Endothelial cell (in vitro differentiated cells): Measurements from ENCODE around the gene SPATA17. TPM values are rescaled to one million over a fixed set of nuclear protein-coding genes. Genes with fewer than 3 reads are reported as not detected.

Source experiments
- DNase-seq: peaks from one replicate; pipeline ENCODE4 v3.0.0; 2021; ENCODE audit warnings: low spot score
- H3K27ac Mint-ChIP-seq: one replicate; pipeline ENCODE4 v1.8.0; 2021; ENCODE audit warnings: mixed read lengths, inconsistent platforms; ENCODE audit not compliant: unreplicated experiment
- H3K27me3 Mint-ChIP-seq: one replicate; pipeline ENCODE4 v1.8.0; 2021; ENCODE audit warnings: mild to moderate bottlenecking, moderate library complexity, mixed read lengths, inconsistent platforms; ENCODE audit not compliant: unreplicated experiment
- H3K36me3 Mint-ChIP-seq: one replicate; pipeline ENCODE4 v1.8.0; 2021; ENCODE audit warnings: mild to moderate bottlenecking, low read depth, mixed read lengths, inconsistent platforms; ENCODE audit not compliant: unreplicated experiment
- H3K4me1 Mint-ChIP-seq: one replicate; pipeline ENCODE4 v1.8.0; 2021; ENCODE audit warnings: mild to moderate bottlenecking, mixed read lengths, inconsistent platforms; ENCODE audit not compliant: unreplicated experiment
- H3K4me3 Mint-ChIP-seq: one replicate; pipeline ENCODE4 v1.8.0; 2021; ENCODE audit warnings: mild to moderate bottlenecking, mixed read lengths, inconsistent platforms; ENCODE audit not compliant: unreplicated experiment
- H3K9me3 Mint-ChIP-seq: one replicate; pipeline ENCODE4 v1.8.0; 2021; ENCODE audit warnings: mixed read lengths, inconsistent platforms; ENCODE audit not compliant: unreplicated experiment
- CTCF ChIP-seq: fragments of 200-600 bp; sonication (generic); IDR thresholded peaks from one replicate; pipeline ENCODE4 v1.5.0; 2021; ENCODE audit warnings: antibody characterized with exemption; ENCODE audit not compliant: unreplicated experiment
- total RNA-seq: library from RNA; stranded (reverse); fragmentation: NEBNext Ultra II Directional; extraction: Animal tissue kit (Norgen Biotek cat#: 25700); gene quantifications from one replicate; pipeline ENCODE4 v1.2.1, GENCODE V29; 2021; ENCODE audit not compliant: unreplicated experiment

SPATA17 gene
- total RNA-seq, 1 donor from 2014 or later = 0.36 TPM

- Mint-ChIP-seq H3K4me1 (peaks cover 3% of the 10 kb centered on the region), H3K36me3 (no peaks in the 10 kb centered on the region), H3K27ac (no peak overlapping the region), H3K4me3 (no peak overlapping the region), H3K27me3 (no peaks in the 10 kb centered on the region), H3K9me3 (no peaks in the 10 kb centered on the region)
- DNase-seq = no peak
- no peak for TF ChIP-seq CTCF
Measured at GRCh38 chr1:217647791-217648190, 16.6 kb downstream of the SPATA17 start.

GRCh38 chr1:217650674-217651073 is 19.5 kb downstream of the SPATA17 start:
- Mint-ChIP-seq H3K9me3 (no peaks in the 10 kb centered on the region), H3K4me1 (no peaks in the 10 kb centered on the region), H3K27ac (no peak overlapping the region), H3K4me3 (no peak overlapping the region), H3K36me3 (no peaks in the 10 kb centered on the region), H3K27me3 (no peaks in the 10 kb centered on the region)
- TF ChIP-seq CTCF = no peak
- no peak for DNase-seq

GRCh38 chr1:217660353-217661062 is 29.4 kb downstream of the SPATA17 start:
- TF ChIP-seq CTCF = peak; percentile 43
- H3K4me1 Mint-ChIP-seq = peaks cover 2% of the 10 kb centered on the region
- H3K27ac Mint-ChIP-seq = no peak overlapping the region
- no peak overlapping the region for H3K4me3 Mint-ChIP-seq
- no peak for DNase-seq
- H3K27me3 Mint-ChIP-seq = peaks cover 2% of the 10 kb centered on the region
- no peaks in the 10 kb centered on the region for H3K36me3 Mint-ChIP-seq
- H3K9me3 Mint-ChIP-seq = no peaks in the 10 kb centered on the region

- H3K4me1 Mint-ChIP-seq = peaks cover 2% of the 10 kb centered on the region
- no peak for DNase-seq
- TF ChIP-seq CTCF = no peak
- peaks cover 2% of the 10 kb centered on the region for H3K27me3 Mint-ChIP-seq
- H3K4me3 Mint-ChIP-seq = no peak overlapping the region
- H3K36me3 Mint-ChIP-seq = no peaks in the 10 kb centered on the region
- no peaks in the 10 kb centered on the region for H3K9me3 Mint-ChIP-seq
- no peak overlapping the region for H3K27ac Mint-ChIP-seq
Measured at GRCh38 chr1:217661407-217661806, 30.3 kb downstream of the SPATA17 start.

- no peak for DNase-seq
- H3K36me3 Mint-ChIP-seq = no peaks in the 10 kb centered on the region
- H3K9me3 Mint-ChIP-seq = no peaks in the 10 kb centered on the region
- TF ChIP-seq CTCF = no peak
- H3K4me3 Mint-ChIP-seq = no peak overlapping the region
- H3K27me3 Mint-ChIP-seq = peaks cover 2% of the 10 kb centered on the region
- no peak overlapping the region for H3K27ac Mint-ChIP-seq
- no peaks in the 10 kb centered on the region for H3K4me1 Mint-ChIP-seq
Measured at GRCh38 chr1:217668351-217668940, 37.3 kb downstream of the SPATA17 start.
